GM12878 (cell line): ENCODE data around the gene P3H2. TPM values are rescaled to one million over a fixed set of nuclear protein-coding genes. Genes with fewer than 3 reads are reported as not detected.

Experiments
- ATAC-seq: fragments of 200-7000 bp; cut with Tn5 transposase; 3 replicates; pipeline ENCODE4 v1.9.1; 2020; ENCODE audit warnings: mild to moderate bottlenecking, moderate library complexity
- BruUV-seq: library from RNA; stranded (reverse); fragments of 400-500 nt; replicated peaks from 2 replicates; lab custom pipeline; 2021; lab: Mats Ljungman, UMichigan
- CTCF ChIA-PET: fragments of 300-600 bp; sonication (Branson Sonifier 250); formaldehyde crosslinking; extraction: SDS; loops from one replicate; lab custom pipeline; 2021; ENCODE audit warnings: inconsistent platforms; lab: Yijun Ruan, JAX
- POLR2A ChIA-PET: fragments of 350-600 bp; formaldehyde crosslinking; extraction: SDS; loops from one replicate; lab custom pipeline; 2021; ENCODE audit warnings: inconsistent platforms; lab: Charles Lee
- RAD21 ChIA-PET: fragments of 300-600 bp; sonication (Branson Sonifier 250); formaldehyde crosslinking; loops from one replicate; lab custom pipeline; 2023; ENCODE audit warnings: antibody characterized with exemption; ENCODE audit not compliant: unreplicated experiment; lab: Charles Lee
- SMC1A ChIA-PET: fragments of 300-600 bp; sonication (Branson Sonifier 250); formaldehyde crosslinking; loops from one replicate; lab custom pipeline; 2023; ENCODE audit not compliant: unreplicated experiment, uncharacterized antibody; lab: Charles Lee
- DNase-seq: peaks from one replicate; pipeline ENCODE4 v3.0.0-alpha.2; 2011; ENCODE audit warnings: low read depth, low spot score
- FAIRE-seq: peaks from 3 replicates; lab custom pipeline; 2011; peaks lifted over from hg19 to GRCh38; lab: Jason Lieb, UNC
- H2AFZ ChIP-seq: 2 replicates; pipeline ENCODE4 v1.6.0; 2011; ENCODE audit warnings: low read depth, low read length, control low read depth; ENCODE audit not compliant: control insufficient read depth
- H3K27ac ChIP-seq: 2 replicates; pipeline ENCODE4 v1.5.1; 2011; ENCODE audit warnings: control low read depth; ENCODE audit not compliant: control insufficient read depth, insufficient read depth
- H3K27me3 ChIP-seq, 2 experiments: replicated peaks in 1 of 2; 2 replicates each; pipeline versions ENCODE4 v1.6.0 to v1.6.1; 2011; ENCODE audit warnings: low read length in 1 of 2; ENCODE audit not compliant: control insufficient read depth in 2 of 2, insufficient read depth in 2 of 2
- H3K36me3 ChIP-seq, 2 experiments: 2 replicates each; pipeline ENCODE4 v1.5.1; 2011; ENCODE audit warnings: low read length in 1 of 2; ENCODE audit not compliant: control insufficient read depth in 2 of 2, insufficient read depth in 2 of 2
- H3K4me1 ChIP-seq: 2 replicates; pipeline ENCODE4 v1.6.1; 2011; ENCODE audit warnings: mild to moderate bottlenecking, low read length, moderate library complexity, mixed read lengths; ENCODE audit not compliant: control insufficient read depth, insufficient read depth
- H3K4me2 ChIP-seq: 2 replicates; pipeline ENCODE4 v1.6.0; 2011; ENCODE audit warnings: control low read depth; ENCODE audit not compliant: control insufficient read depth, insufficient read depth
- H3K4me3 ChIP-seq: fragments of 200-600 bp; sonication (generic); 2 replicates; pipeline ENCODE4 v1.5.1; 2016
- H3K79me2 ChIP-seq: 2 replicates; pipeline ENCODE4 v1.6.0; 2011; ENCODE audit warnings: low read length; ENCODE audit not compliant: control insufficient read depth, insufficient read depth
- H3K9ac ChIP-seq: 2 replicates; pipeline ENCODE4 v1.8.0; 2011; ENCODE audit warnings: low read length, control low read depth, mixed read lengths; ENCODE audit not compliant: control insufficient read depth, insufficient read depth
- H3K9me3 ChIP-seq: replicated peaks from 3 replicates; pipeline ENCODE4 v1.5.1; 2011; ENCODE audit warnings: mild to moderate bottlenecking, low read length; ENCODE audit not compliant: control insufficient read depth, insufficient read depth
- H4K20me1 ChIP-seq: 2 replicates; pipeline ENCODE4 v1.6.0; 2011; ENCODE audit not compliant: control insufficient read depth, insufficient read depth
- FOXK2 ChIP-seq: fragments of 450-650 bp; IDR thresholded peaks from 2 replicates; pipeline ENCODE4 v1.6.1; 2017; ENCODE audit warnings: mild to moderate bottlenecking, moderate library complexity
- HDAC2 ChIP-seq: fragments of 200-600 bp; sonication (generic); IDR thresholded peaks from 2 replicates; pipeline ENCODE4 v1.6.1; 2017
- LARP7 ChIP-seq: fragments of 450-650 bp; IDR thresholded peaks from 2 replicates; pipeline ENCODE4 v1.6.1; 2017; ENCODE audit warnings: mild to moderate bottlenecking
- PKNOX1 ChIP-seq: fragments of 450-650 bp; IDR thresholded peaks from 2 replicates; pipeline ENCODE4 v1.6.1; 2016; ENCODE audit warnings: mild to moderate bottlenecking
- RFX5 ChIP-seq: IDR thresholded peaks from 2 replicates; pipeline ENCODE4 v1.6.1; 2011; ENCODE audit warnings: low read depth, low read length, improper control_type of control experiment
- RUNX3 ChIP-seq: IDR thresholded peaks from 2 replicates; pipeline ENCODE4 v1.6.1; 2012; ENCODE audit warnings: low read length, inconsistent platforms
- TCF3 ChIP-seq: IDR thresholded peaks from 2 replicates; pipeline ENCODE4 v1.6.1; 2012; ENCODE audit warnings: low read depth, mild to moderate bottlenecking, low read length, borderline replicate concordance; ENCODE audit not compliant: insufficient read depth
- WGBS: methylation state at CpG from one replicate; pipeline ENCODE4 v1.1.6; 2016; ENCODE audit warnings: low lambda C conversion rate; ENCODE audit not compliant: insufficient replicate concordance, insufficient coverage; ENCODE audit errors: missing lambda C conversion rate; 5-methylcytosine and 5-hydroxymethylcytosine counted together
- in situ Hi-C: fragments of 300-500 bp; cut with MboI; formaldehyde crosslinking; loops from 9 replicates; pipeline ENCODE4 v1.14.3; 2018; ENCODE audit warnings: mixed read lengths
- intact Hi-C: fragments of 100-400 bp; cut with micrococcal nuclease; formaldehyde crosslinking; loops from one replicate; pipeline ENCODE4 v1.14.2; 2022; ENCODE audit not compliant: unreplicated experiment
- polyA plus RNA-seq, 11 experiments: library from polyadenylated mRNA; depleted of rRNA in 4 of 11; unstranded in 6 of 11; stranded (reverse) in 5 of 11; fragments of >200 nt; fragmentation: Nextera tagmentation in 4 of 11; fragmentation: Illumina TruSeq in 1 of 11; extraction: Ambion mirVana in 4 of 11; extraction: Trizol in 1 of 11; gene quantifications; 1 replicate in 1 of 11; 2 replicates in 10 of 11; pipeline versions ENCODE4 v1.2.1 to v1.2.3, GENCODE V29; 2011 to 2016; ENCODE audit warnings: inconsistent platforms in 2 of 11, missing spikeins in 2 of 11, low read depth in 1 of 11
- total RNA-seq, 4 experiments: library from RNA; depleted of rRNA in 3 of 4; stranded (reverse); fragments of >200 nt in 3 of 4; fragmentation: Illumina TruSeq in 1 of 4; extraction: Trizol in 1 of 4; gene quantifications; 2 replicates each; pipeline versions ENCODE4 v1.2.1 to v1.2.3, GENCODE V29; 2013 to 2021
- TF ChIP-seq, protein P1 (sequence below): IDR thresholded peaks from 2 replicates; pipeline ENCODE4 v1.6.1; 2011; ENCODE audit warnings: mild to moderate bottlenecking, low read depth, low read length, moderate library complexity; ENCODE audit not compliant: insufficient replicate concordance
- TF ChIP-seq, protein P2 (sequence below): fragments of 450-650 bp; conservative IDR thresholded peaks from 2 replicates; pipeline ENCODE4 v1.6.1; 2017; ENCODE audit warnings: mild to moderate bottlenecking, moderate library complexity

P3H2 gene
- total and polyA plus RNA-seq, 10 of the 15 experiments (the other 5 are each of a cell fraction or from before 2014, with no cell fraction given) = 27.0 to 97.6 (median 83.2) TPM

GRCh38 chr3:189945935-189946709 lies 174.6 kb downstream of the P3H2 start:
- H3K9ac ChIP-seq = no peak overlapping the region
- H3K27me3 ChIP-seq = no peaks in the 10 kb centered on the region; a peak in 1 of 4 replicates
- TF ChIP-seq, protein P1, sequence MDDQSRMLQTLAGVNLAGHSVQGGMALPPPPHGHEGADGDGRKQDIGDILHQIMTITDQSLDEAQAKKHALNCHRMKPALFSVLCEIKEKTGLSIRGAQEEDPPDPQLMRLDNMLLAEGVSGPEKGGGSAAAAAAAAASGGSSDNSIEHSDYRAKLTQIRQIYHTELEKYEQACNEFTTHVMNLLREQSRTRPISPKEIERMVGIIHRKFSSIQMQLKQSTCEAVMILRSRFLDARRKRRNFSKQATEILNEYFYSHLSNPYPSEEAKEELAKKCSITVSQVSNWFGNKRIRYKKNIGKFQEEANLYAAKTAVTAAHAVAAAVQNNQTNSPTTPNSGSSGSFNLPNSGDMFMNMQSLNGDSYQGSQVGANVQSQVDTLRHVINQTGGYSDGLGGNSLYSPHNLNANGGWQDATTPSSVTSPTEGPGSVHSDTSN = no peak
- TF ChIP-seq TCF3 (no peak), PKNOX1 (no peak), RFX5 (no peak), RUNX3 (no peak), FOXK2 (no peak), HDAC2 (no peak), LARP7 (no peak)
- TF ChIP-seq, protein P2, sequence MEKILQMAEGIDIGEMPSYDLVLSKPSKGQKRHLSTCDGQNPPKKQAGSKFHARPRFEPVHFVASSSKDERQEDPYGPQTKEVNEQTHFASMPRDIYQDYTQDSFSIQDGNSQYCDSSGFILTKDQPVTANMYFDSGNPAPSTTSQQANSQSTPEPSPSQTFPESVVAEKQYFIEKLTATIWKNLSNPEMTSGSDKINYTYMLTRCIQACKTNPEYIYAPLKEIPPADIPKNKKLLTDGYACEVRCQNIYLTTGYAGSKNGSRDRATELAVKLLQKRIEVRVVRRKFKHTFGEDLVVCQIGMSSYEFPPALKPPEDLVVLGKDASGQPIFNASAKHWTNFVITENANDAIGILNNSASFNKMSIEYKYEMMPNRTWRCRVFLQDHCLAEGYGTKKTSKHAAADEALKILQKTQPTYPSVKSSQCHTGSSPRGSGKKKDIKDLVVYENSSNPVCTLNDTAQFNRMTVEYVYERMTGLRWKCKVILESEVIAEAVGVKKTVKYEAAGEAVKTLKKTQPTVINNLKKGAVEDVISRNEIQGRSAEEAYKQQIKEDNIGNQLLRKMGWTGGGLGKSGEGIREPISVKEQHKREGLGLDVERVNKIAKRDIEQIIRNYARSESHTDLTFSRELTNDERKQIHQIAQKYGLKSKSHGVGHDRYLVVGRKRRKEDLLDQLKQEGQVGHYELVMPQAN = no peak
- H3K4me2 ChIP-seq = no peak overlapping the region
- POLR2A ChIA-PET = no interaction called here
- intact Hi-C loops (loop anchor here (5.0 to 10.0 kb wide), 2 partner anchors 259 to 381 kb away; no protein-coding TSS in a partner anchor), in situ Hi-C loops (no loop called here)
- H3K27ac ChIP-seq = no peak overlapping the region
- H3K9me3 ChIP-seq = no peaks in the 10 kb centered on the region
- H4K20me1 ChIP-seq = no peaks in the 10 kb centered on the region
- no peak overlapping the region for H2AFZ ChIP-seq
- WGBS = 74% methylated on average over 6 of the region's 6 CpGs
- SMC1A ChIA-PET = interaction anchor here (1.1 to 11.1 kb wide), 7 partner anchors 434 to 673 kb away, joined by 3 to 213 read pairs (median 26); no protein-coding TSS in a partner anchor
- no peaks in the 10 kb centered on the region for H3K79me2 ChIP-seq
- RAD21 ChIA-PET = interaction anchor here (4.6 to 7.6 kb wide), 2 partner anchors 435 to 673 kb away, joined by 66 to 195 read pairs; no protein-coding TSS in a partner anchor
- no TSS peak for BruUV-seq
- H3K4me3 ChIP-seq = no peak overlapping the region
- H3K36me3 ChIP-seq = no peaks in the 10 kb centered on the region
- DNase-seq (no peak), FAIRE-seq (no peak), ATAC-seq (no peak)
- CTCF ChIA-PET = interaction anchor here (1.4 to 9.2 kb wide), 5 partner anchors 11 to 674 kb away, joined by 5 to 288 read pairs (median 89); no protein-coding TSS in a partner anchor
- peaks cover 3% of the 10 kb centered on the region; the same call in 1 of the 2 replicates for H3K4me1 ChIP-seq
